GM12878 (cell line): ENCODE data around the gene ATP6V1F.

ENCODE experiments used
- EGR1 ChIP-seq, 2 experiments: IDR thresholded peaks; 1 replicate in 1 of 2; 2 replicates in 1 of 2; pipeline ENCODE4 v1.6.1; 2011 to 2012; ENCODE audit warnings: low read depth in 2 of 2, low read length in 2 of 2, borderline replicate concordance in 1 of 2, mild to moderate bottlenecking in 1 of 2, moderate library complexity in 1 of 2
- SP1 ChIP-seq: IDR thresholded peaks from one replicate; pipeline ENCODE4 v1.6.1; 2011; ENCODE audit warnings: low read depth, low read length

GRCh38 chr7:128879461-128879938 is 16.8 kb downstream of the ATP6V1F start:
- TF ChIP-seq SP1 (no peak), EGR1 (IDR thresholded peaks at IDR 0.05; ENCODE audit: borderline replicate concordance in 1 of 2, low read depth in 2 of 2, low read length in 2 of 2) (no peak)
